ENCODE data around the gene ZNF516. TPM values are rescaled to one million over a fixed set of nuclear protein-coding genes. Genes with fewer than 3 reads are reported as not detected.

Gene ZNF516
- total RNA-seq, 1 donor from 2014 or later = 14.8 TPM

DNA sequence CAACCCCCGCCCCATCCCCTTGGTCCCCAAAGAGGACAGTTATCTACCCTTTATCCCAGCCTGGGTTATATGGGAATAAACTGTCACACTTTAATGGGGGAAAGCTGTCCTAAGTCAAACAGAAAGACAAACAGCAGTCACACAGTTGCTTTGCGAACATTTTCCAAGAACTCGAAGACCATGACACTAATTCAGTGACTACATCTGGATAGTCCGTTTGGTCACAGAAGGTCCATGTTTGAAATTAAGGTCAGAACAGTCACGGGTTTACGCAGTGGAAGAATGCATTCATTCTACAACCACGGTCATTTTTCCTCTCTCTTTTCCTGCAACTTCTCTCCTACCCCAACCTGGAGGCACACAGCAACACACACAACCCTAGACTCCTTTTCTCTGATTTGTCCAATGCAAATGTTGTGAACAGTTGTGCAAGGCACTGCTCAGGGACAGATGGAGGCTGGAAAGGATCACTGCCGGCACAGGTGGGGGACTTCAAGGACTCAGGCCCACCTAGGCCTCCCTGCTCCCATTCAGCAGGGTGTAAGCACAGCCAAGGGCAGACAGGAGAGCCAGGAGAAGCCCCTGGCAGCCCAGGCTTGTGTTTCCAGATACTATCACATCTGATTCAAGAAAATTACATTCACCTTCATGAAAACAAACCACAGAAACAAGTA lies 39.9 kb downstream of the ZNF516 start:
- no peak for DNase-seq (ENCODE audit: low read depth)
- TF ChIP-seq, protein P1, sequence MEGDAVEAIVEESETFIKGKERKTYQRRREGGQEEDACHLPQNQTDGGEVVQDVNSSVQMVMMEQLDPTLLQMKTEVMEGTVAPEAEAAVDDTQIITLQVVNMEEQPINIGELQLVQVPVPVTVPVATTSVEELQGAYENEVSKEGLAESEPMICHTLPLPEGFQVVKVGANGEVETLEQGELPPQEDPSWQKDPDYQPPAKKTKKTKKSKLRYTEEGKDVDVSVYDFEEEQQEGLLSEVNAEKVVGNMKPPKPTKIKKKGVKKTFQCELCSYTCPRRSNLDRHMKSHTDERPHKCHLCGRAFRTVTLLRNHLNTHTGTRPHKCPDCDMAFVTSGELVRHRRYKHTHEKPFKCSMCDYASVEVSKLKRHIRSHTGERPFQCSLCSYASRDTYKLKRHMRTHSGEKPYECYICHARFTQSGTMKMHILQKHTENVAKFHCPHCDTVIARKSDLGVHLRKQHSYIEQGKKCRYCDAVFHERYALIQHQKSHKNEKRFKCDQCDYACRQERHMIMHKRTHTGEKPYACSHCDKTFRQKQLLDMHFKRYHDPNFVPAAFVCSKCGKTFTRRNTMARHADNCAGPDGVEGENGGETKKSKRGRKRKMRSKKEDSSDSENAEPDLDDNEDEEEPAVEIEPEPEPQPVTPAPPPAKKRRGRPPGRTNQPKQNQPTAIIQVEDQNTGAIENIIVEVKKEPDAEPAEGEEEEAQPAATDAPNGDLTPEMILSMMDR (conservative IDR thresholded peaks at IDR 0.05; ENCODE audit: low read depth, low read length) = no peak
- no peak overlapping the region for H3K4me3 ChIP-seq (ENCODE audit: low read depth, low read length)

DNA sequence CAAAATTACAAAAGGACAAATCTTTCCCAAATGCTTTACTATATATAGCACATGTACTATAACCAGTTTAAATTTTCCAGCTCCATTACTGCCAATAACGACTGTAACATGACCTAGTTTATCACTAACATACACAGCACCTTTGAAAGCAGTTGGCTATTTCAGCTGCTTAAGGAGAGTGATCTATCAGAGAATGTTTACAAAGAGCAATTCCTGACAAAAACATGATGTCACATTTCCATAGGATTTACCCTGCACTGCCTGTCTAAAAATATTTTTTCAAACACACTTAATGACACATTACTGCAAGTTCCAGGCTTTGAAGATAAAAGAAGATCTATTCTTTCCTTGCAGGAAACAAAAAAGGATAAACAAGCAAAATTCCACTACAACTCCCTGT lies 40.6 kb downstream of the ZNF516 start:
- no peak for DNase-seq (ENCODE audit: low read depth)
- H3K4me3 ChIP-seq (ENCODE audit: low read depth, low read length) = no peak overlapping the region
- TF ChIP-seq, protein P1 (conservative IDR thresholded peaks at IDR 0.05; ENCODE audit: low read depth, low read length) = no peak

DNA sequence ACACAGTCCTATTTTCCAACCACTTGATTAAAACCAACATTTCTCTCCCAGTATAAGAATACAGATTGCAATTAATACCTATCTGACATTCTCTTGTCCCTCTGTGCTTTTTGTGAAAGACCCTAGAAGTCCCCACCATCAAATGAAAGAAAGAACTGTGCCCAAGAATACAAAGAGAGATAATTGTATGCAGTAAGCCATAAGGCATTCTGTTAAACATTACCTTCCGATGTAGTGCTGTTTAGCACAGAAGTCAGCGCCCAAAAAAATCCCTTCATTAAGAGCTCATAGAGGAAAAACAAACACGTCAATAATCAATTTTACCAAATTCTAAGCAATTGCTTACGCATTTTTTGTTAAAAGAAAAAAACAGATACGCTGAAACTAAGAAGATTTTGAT lies 41.1 kb downstream of the ZNF516 start:
- no peak overlapping the region for H3K4me3 ChIP-seq (ENCODE audit: low read depth, low read length)
- TF ChIP-seq, protein P1 (conservative IDR thresholded peaks at IDR 0.05; ENCODE audit: low read depth, low read length) = no peak
- no peak for DNase-seq (ENCODE audit: low read depth)

DNA sequence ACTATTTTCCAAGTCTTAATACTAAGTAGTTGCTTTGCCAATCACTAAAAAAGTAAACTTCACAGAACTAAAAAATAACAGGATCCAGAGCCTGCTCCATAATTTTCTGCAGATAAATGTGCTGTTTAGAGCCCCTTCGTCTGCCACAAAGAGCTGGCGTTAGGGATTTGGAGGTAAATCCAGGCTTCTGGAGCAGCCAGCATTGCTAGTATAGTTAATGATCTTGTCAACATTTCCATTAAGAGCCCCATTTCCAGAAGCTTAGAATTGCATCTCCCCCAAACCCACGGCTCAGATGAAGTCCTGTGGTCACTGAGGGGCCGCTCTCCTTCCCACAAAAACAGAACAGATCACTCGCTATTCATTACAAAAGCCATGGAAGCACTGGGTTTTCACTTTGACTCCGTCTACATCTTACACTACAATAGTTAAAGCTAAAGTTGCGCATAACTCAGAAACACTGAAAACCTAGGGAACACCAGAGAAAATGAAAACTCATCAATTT lies 41.9 kb downstream of the ZNF516 start:
- no peak overlapping the region for H3K4me3 ChIP-seq (ENCODE audit: low read depth, low read length)
- DNase-seq (ENCODE audit: low read depth) = no peak
- TF ChIP-seq, protein P1 (conservative IDR thresholded peaks at IDR 0.05; ENCODE audit: low read depth, low read length) = no peak

DNA sequence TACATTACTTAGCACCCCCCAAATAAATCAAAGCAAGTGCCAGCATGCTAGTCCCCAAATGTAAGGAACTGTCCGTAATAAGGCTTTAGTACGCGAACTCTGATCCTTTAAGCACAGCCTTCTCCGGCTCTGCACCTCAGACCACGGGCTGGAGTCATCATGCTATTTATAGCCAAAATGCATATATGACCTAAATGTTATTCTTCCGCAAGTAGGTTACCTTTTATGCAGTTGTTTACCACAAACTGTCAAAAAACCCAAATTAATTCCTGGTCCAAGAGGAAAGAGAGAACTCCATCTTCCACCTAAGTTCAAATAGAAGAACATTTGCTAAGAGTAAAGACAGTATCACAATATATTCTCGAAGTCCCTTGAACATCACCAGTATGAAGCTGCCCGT lies 42.7 kb downstream of the ZNF516 start:
- TF ChIP-seq, protein P1 (conservative IDR thresholded peaks at IDR 0.05; ENCODE audit: low read depth, low read length) = no peak
- no peak for DNase-seq (ENCODE audit: low read depth)
- H3K4me3 ChIP-seq (ENCODE audit: low read depth, low read length) = no peak overlapping the region

DNA sequence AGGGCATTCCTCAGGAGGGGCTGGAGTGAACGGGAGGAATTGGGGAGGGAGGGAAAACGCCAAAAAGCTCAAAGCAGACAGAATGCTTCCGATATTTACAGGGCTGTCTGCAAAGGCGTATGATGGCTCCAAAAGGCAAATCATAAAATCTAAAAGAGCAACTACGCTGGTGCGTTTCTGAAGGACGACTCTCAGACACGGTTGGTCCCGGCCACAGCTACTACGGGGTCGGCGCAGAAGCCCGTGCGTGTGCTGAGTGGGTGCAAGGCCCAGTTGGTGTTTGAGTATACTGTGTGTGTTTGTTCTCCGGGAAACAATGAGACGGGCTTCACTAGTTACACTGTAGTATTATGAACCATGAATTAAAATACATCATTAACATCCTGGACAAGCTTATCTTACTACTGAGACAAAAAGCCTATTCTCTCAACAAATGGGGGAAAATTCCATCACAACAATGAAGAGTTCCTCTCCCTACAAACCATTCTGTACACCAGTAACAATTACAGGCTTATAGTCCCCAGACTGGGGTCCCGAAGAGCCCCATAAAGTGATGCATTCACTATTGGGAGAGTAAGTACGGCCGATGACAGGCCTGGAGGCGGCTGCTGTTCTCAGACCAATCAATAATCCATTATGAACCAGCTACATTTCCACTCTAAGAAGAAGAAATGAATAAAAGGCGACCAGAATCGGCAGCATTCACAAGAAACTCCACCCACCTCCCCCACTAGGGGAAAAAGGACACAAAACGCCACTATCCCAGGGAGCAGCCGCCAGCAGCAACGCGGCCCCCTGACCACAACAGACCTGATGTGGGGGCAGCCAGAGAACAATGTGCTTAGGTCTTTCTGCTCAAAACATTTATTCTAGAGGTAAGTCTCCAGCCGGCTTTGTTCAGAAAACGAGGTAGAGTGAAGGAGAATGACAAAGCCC lies 43.4 kb downstream of the ZNF516 start:
- TF ChIP-seq, protein P1 (conservative IDR thresholded peaks at IDR 0.05; ENCODE audit: low read depth, low read length) = no peak
- DNase-seq (ENCODE audit: low read depth) = no peak
- peak overlapping the region; percentile 47 for H3K4me3 ChIP-seq (ENCODE audit: low read depth, low read length)
